ENCODE data around the gene HYAL4.

The HYAL4 gene

DNA sequence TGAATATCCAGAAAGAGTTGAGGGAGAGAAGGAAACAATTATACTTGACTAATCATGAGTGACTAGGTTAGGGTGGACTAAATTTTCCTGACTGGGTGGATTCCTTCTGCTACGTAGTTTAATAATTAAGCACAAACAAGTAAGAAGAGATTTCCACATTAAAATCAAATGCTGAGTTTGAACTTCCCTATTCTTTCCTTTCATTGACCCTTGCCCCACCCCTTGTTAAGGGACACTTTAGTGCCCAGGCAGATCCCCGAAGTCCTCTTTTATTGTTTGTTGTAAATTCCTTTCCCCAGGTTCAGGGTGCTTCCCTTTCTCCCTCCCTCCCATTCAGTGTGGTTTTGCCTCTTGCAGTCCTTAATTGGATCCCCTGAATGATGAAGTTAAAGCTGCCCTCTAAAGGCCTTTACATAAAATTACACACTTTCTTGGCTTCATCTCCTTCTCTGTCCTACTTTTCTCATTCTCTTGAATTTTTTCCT lies 71.3 kb downstream of the HYAL4 start:
- no peak for DNase-seq (ENCODE audit: low read depth)

DNA sequence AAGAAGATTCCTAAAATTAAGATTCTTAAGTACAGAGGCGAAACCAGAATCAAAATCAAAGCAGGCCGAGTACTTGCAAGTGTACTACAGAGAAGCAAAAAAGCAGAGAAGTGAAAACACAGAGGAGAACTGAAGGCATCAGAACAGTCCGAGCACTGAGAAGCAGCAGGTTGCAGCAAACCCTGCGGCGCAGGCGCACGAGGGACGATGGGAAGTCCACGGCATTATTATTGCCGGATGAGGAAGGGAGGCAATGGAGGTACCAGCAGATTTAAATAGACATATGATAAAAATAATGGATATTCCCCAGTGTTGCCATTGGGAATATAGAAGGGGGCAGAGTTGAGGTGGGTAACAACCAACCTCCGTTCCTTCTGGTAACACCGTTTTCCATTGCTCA lies 72.9 kb downstream of the HYAL4 start:
- DNase-seq (ENCODE audit: low read depth): no peak

DNA sequence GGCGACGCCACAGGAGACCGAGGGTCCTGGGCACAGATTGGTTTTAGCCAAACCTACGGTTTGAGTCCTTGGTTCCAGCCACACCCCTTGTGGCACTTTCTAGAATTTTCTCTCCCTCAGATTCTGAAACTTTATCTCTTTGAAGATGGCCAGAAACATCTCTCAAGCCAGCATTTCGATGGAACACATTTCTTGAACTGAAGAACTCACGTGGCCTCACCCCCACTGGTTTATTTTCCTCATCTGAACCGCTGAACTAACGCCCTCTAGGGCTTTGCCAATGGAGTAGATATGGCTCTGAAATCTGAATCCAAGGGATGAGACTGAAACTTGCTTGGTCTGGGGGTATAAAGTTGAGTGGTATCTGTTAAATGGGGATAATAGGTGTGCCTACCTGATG lies 73.3 kb downstream of the HYAL4 start:
- DNase-seq (ENCODE audit: low read depth): no peak

DNA sequence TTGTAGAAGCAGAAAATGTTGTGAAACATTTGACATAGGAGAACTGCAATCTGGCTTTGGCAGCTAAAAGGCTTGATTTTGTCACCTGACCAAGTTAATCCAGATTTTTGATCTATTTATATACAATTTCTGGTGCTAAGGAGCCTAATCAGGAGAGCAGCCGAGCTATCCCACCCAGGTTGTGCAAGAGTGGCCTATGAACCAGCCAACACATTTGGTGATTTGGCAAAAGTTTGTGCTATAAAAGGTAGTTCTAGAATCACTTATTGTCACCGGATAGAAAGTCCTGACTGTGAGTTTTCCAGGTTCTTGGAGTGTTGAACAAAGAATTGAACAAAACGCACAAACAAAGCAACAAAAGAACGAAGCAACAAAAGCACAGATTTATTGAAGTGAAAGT lies 78.6 kb downstream of the HYAL4 start:
- DNase-seq (ENCODE audit: low read depth): no peak

DNA sequence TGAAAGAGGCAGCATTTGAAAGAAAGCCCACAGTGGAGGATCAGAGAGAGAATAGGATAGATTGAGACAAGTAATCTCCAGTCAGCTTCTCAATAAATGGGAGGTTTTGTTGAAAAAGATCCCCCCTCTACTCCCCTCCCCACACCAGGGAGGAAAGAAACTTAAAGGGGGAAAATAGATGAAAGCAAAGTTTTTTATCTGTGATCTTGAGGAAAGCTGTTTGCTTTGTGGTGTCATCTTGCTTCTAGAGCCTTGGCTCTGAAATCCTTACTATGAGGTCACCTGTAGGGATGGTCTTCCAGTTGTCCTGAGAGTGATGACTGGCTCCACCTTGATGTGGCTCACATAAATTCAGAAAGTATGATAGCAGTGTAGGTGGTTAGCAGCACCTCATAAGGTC lies 80.0 kb downstream of the HYAL4 start, which contains the start of gene SPAM1:
Gene SPAM1 (plus strand): TSS at position 301 of the 400 bp plus-strand sequence. CDS start 28,330 bp downstream, outside the sequence.
- no peak for DNase-seq (ENCODE audit: low read depth)

All from T follicular helper cell (primary cell).